Neural crest cell (in vitro differentiated cells): ENCODE data around the gene BCL6. TPM values are rescaled to one million over a fixed set of nuclear protein-coding genes. Genes with fewer than 3 reads are reported as not detected.

Experiments used
- DNase-seq: peaks from one replicate; pipeline ENCODE4 v3.0.0; 2021; ENCODE audit warnings: low read depth, mixed read lengths, low spot score
- H3K27ac Mint-ChIP-seq: one replicate; pipeline ENCODE4 v1.8.0; 2021; ENCODE audit warnings: mild to moderate bottlenecking, mixed read lengths; ENCODE audit not compliant: unreplicated experiment
- H3K27me3 Mint-ChIP-seq: 2 replicates; pipeline ENCODE4 v1.8.0; 2021; ENCODE audit warnings: low read depth, mild to moderate bottlenecking, mixed read lengths
- H3K36me3 Mint-ChIP-seq: 2 replicates; pipeline ENCODE4 v1.8.0; 2021; ENCODE audit warnings: low read depth, mild to moderate bottlenecking, mixed read lengths
- H3K4me1 Mint-ChIP-seq: 2 replicates; pipeline ENCODE4 v1.8.0; 2021; ENCODE audit warnings: mixed read lengths
- H3K4me3 Mint-ChIP-seq: one replicate; pipeline ENCODE4 v1.8.0; 2021; ENCODE audit warnings: mild to moderate bottlenecking, mixed read lengths
- H3K9me3 Mint-ChIP-seq: 2 replicates; pipeline ENCODE4 v1.8.0; 2021; ENCODE audit warnings: mixed read lengths
- total RNA-seq: library from RNA; stranded (reverse); gene quantifications from 2 replicates; pipeline ENCODE4 v1.2.1, GENCODE V29; 2021
- TF ChIP-seq, protein P1 (sequence below): fragments of 200-600 bp; sonication (generic); conservative IDR thresholded peaks from 2 replicates; pipeline ENCODE4 v1.5.0; 2021; ENCODE audit warnings: antibody characterized with exemption, mild to moderate bottlenecking

BCL6 gene
- total RNA-seq, 1 donor from 2014 or later, result 6.4 TPM

DNA sequence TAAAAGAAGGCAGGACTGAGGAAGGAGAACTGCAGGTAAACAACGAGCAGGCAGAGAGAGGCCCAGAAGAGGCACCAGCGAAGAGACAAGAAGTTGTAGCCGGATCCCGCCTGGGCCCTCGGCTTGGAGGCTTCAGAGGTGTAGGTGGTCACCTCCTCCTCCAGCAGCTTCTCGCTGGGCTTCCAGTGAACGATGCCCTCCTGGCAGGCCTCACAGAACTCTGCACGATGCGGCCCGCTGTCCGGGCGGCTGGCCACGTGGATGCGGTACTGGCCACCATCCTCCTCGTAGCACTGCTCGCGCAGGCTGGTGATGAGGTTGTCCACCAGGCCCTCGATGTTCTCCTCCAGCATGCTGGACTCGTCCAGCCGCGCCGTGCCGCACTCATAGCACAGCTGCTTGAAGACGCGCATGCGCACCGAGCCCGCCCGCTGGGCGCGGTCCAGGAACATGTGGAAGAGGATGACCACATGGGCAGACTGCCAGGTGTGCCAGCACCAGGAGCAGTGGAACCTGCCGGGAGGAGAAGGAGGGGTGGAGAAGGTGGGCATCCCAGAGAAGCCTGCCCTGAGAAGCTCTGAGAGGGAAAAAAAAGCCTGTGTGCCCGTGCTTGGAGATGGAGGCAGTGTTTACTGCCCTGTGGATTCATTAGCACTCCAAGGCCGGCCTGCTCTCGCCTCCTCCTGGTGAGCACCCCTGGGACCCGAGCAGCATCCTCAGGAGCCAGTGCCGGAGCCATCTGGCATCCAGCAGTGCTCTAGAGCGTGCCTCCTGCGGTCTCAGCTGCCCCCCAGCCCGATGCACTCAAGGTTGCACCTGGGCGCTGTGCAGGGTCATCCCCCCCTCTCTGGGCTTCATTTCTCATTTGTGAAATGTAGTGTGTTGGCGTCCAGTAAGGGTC is 46.5 kb downstream of the BCL6 start:
- H3K27me3 Mint-ChIP-seq, result peaks cover 7% of the 10 kb centered on the region
- TF ChIP-seq, protein P1, sequence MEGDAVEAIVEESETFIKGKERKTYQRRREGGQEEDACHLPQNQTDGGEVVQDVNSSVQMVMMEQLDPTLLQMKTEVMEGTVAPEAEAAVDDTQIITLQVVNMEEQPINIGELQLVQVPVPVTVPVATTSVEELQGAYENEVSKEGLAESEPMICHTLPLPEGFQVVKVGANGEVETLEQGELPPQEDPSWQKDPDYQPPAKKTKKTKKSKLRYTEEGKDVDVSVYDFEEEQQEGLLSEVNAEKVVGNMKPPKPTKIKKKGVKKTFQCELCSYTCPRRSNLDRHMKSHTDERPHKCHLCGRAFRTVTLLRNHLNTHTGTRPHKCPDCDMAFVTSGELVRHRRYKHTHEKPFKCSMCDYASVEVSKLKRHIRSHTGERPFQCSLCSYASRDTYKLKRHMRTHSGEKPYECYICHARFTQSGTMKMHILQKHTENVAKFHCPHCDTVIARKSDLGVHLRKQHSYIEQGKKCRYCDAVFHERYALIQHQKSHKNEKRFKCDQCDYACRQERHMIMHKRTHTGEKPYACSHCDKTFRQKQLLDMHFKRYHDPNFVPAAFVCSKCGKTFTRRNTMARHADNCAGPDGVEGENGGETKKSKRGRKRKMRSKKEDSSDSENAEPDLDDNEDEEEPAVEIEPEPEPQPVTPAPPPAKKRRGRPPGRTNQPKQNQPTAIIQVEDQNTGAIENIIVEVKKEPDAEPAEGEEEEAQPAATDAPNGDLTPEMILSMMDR, result no peak
- H3K9me3 Mint-ChIP-seq, result peaks cover 6% of the 10 kb centered on the region
- H3K36me3 Mint-ChIP-seq, result no peaks in the 10 kb centered on the region
- DNase-seq, result no peak
- no peak overlapping the region for H3K27ac Mint-ChIP-seq
- H3K4me3 Mint-ChIP-seq, result no peak overlapping the region
- H3K4me1 Mint-ChIP-seq, result no peaks in the 10 kb centered on the region

DNA sequence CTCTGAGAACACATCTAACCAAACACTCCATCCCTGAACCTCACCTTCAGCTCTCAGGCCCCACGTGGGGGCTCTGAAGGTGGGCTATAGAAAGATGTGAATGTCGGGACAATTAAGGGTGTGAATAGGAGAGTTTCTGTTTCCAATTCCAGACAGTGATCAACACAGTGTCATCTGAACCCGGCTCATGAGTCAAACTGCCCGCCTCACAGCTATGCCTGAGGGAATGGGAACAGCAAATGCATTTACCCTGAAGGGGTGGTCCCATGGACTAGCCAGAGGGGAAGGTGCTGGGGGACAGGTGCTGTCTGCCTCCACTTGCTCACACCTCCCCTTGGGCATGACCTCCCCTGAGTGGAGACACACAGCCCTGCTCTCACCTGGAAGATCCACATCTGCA is 49.2 kb downstream of the BCL6 start:
- Mint-ChIP-seq H3K27ac (no peak overlapping the region), H3K9me3 (peaks cover 6% of the 10 kb centered on the region), H3K36me3 (no peaks in the 10 kb centered on the region), H3K27me3 (peaks cover 9% of the 10 kb centered on the region), H3K4me1 (no peaks in the 10 kb centered on the region), H3K4me3 (no peak overlapping the region)
- TF ChIP-seq, protein P1, result no peak
- no peak for DNase-seq

DNA sequence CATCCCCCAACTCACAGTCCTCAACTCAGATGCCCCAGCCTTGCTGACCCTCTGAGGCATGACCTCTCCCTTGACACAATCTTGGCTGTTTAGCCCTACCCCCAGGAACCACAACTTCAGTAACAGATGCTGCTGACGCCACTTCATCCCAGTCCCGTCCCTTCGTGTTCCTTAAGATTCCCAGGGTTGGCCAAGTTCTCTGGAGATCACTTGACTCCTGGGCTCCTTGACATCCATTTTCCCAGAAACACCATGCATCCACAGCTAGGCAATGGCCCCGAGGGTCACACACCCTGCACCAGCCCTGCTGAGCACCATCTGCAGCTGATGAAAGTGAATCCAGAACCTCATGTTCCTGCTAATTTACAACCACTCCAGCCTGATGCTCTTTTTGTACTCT is 49.8 kb downstream of the BCL6 start:
- H3K27me3 Mint-ChIP-seq, result peaks cover 11% of the 10 kb centered on the region

DNA sequence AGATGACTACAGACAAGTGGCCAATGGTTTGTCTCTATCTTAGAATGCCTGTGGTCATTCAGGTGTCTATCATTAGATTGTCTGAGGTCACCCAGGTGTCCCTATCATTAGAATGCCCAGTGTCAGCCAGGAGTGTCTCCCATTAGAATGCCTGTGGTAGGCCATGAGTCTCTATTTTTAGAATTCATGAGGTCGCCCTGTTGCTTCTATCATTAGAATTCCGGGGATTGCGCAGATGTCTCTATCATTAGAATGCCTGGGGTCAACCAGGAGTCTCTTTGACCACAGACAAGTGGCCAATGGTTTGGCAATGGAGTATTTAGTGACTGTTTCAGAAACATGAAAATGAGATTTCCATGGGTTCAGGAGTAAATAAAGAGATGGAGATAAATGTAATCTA is 50.5 kb downstream of the BCL6 start:
- DNase-seq, result no peak
- H3K27ac Mint-ChIP-seq, result no peak overlapping the region
- H3K9me3 Mint-ChIP-seq, result peaks cover 6% of the 10 kb centered on the region
- H3K27me3 Mint-ChIP-seq, result peaks cover 14% of the 10 kb centered on the region
- TF ChIP-seq, protein P1, result no peak
- H3K4me1 Mint-ChIP-seq, result no peaks in the 10 kb centered on the region
- no peak overlapping the region for H3K4me3 Mint-ChIP-seq
- H3K36me3 Mint-ChIP-seq, result no peaks in the 10 kb centered on the region

More for the DNA sequence above, 49.8 kb downstream of the BCL6 start:
- TF ChIP-seq, protein P1, result no peak
- H3K4me1 Mint-ChIP-seq, result no peaks in the 10 kb centered on the region
- H3K4me3 Mint-ChIP-seq, result no peak overlapping the region
- no peak for DNase-seq
- no peak overlapping the region for H3K27ac Mint-ChIP-seq
- no peaks in the 10 kb centered on the region for H3K36me3 Mint-ChIP-seq
- H3K9me3 Mint-ChIP-seq, result peaks cover 6% of the 10 kb centered on the region

DNA sequence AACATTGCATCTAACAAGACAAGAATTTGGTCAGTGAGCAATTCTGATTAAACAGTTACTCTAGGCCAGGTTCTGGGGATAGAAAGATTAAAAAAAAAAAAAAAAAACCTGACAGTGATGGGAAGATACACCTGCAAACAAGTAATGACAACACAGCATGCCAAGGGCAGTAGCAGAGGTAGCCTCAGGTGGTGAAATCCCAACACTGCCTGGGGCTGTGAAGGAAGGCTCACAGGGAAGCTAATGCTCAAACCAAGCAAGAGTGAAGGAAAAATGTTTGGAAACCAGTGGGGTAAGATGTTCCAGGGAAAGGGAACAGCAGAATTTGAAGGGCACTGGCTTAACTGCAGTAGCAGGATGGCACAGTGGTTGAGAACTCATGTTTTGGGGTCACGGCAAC is 51.8 kb downstream of the BCL6 start:
- TF ChIP-seq, protein P1, result no peak
- Mint-ChIP-seq H3K4me3 (no peak overlapping the region), H3K36me3 (no peaks in the 10 kb centered on the region), H3K9me3 (peaks cover 6% of the 10 kb centered on the region), H3K27ac (no peak overlapping the region), H3K4me1 (no peaks in the 10 kb centered on the region), H3K27me3 (peaks cover 19% of the 10 kb centered on the region)
- no peak for DNase-seq
